ENCODE measurements around the gene LIPA.

DNA sequence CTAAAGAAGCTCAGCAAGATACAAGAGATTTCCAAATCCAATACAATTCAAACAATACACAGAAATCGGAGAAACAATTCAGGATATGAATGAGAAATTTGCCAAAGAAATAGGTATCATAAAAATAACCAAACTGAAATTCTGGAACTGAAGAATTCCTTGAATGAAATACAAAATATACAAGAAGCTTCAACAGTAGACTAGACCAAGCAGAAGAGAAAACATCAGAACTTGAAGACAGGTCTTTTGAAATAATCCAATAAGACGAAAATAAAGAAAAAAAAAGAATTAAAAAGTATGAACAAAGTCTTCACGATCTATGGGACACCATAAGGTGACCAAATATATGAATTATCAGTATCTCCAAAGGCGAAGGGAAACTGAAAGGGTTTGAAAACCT, 47.5 kb upstream of the LIPA start:
- TF ChIP-seq, protein P1, sequence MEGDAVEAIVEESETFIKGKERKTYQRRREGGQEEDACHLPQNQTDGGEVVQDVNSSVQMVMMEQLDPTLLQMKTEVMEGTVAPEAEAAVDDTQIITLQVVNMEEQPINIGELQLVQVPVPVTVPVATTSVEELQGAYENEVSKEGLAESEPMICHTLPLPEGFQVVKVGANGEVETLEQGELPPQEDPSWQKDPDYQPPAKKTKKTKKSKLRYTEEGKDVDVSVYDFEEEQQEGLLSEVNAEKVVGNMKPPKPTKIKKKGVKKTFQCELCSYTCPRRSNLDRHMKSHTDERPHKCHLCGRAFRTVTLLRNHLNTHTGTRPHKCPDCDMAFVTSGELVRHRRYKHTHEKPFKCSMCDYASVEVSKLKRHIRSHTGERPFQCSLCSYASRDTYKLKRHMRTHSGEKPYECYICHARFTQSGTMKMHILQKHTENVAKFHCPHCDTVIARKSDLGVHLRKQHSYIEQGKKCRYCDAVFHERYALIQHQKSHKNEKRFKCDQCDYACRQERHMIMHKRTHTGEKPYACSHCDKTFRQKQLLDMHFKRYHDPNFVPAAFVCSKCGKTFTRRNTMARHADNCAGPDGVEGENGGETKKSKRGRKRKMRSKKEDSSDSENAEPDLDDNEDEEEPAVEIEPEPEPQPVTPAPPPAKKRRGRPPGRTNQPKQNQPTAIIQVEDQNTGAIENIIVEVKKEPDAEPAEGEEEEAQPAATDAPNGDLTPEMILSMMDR (IDR thresholded peaks at IDR 0.05): no peak
- TF ChIP-seq POLR2A (IDR thresholded peaks at IDR 0.05): no peak
